DND-41 (cell line): ENCODE data around the gene APC.

Experiments used
- EZH2 ChIP-seq: IDR thresholded peaks from 3 replicates; pipeline ENCODE4 v1.6.1; 2012; ENCODE audit warnings: borderline replicate concordance, low read depth, mild to moderate bottlenecking, moderate library complexity, low read length, inconsistent platforms; ENCODE audit not compliant: severe bottlenecking
- TF ChIP-seq, protein P1 (sequence below): IDR thresholded peaks from 2 replicates; pipeline ENCODE4 v1.5.1; 2012; ENCODE audit warnings: borderline replicate concordance, low read length, moderate library complexity, mild to moderate bottlenecking; ENCODE audit not compliant: poor library complexity, severe bottlenecking; ENCODE audit errors: extremely low read depth

- TF ChIP-seq, protein P1, sequence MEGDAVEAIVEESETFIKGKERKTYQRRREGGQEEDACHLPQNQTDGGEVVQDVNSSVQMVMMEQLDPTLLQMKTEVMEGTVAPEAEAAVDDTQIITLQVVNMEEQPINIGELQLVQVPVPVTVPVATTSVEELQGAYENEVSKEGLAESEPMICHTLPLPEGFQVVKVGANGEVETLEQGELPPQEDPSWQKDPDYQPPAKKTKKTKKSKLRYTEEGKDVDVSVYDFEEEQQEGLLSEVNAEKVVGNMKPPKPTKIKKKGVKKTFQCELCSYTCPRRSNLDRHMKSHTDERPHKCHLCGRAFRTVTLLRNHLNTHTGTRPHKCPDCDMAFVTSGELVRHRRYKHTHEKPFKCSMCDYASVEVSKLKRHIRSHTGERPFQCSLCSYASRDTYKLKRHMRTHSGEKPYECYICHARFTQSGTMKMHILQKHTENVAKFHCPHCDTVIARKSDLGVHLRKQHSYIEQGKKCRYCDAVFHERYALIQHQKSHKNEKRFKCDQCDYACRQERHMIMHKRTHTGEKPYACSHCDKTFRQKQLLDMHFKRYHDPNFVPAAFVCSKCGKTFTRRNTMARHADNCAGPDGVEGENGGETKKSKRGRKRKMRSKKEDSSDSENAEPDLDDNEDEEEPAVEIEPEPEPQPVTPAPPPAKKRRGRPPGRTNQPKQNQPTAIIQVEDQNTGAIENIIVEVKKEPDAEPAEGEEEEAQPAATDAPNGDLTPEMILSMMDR: no peak
- no peak for TF ChIP-seq EZH2
These were observed 141.1 kb downstream of the APC start for GRCh38 chr5:112878760-112879159.
